ENCODE data around the gene F8. TPM values are rescaled to one million over a fixed set of nuclear protein-coding genes. Genes with fewer than 3 reads are reported as not detected.

F8 gene
- total and polyA plus RNA-seq, 2 donors from 2014 or later: 15.1 to 41.3 TPM

DNA sequence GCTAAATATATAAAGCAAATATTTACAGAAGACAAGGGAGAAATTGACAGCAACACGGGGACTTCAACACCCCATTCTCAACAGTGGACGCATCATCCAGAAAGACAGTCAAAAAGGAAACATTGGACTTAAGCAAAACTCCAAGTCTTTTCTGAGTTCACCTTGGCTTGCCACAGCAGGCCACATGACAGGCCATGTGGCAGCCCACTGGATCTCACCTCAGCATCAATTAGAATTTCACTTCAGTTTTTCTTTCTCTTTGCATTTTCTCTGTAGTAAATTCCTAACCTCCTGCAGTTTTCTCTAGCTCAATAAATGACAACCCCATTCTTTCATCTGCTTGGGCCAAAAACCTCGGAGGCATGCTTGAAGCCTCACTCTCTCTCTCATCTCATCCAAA, 200.5 kb downstream of the F8 start:
- H3K27ac ChIP-seq (ENCODE audit: low read depth in 2 of 2, low read length in 2 of 2): no peak overlapping the region
- H3K4me3 ChIP-seq (ENCODE audit: low read length in 3 of 3): no peak overlapping the region
- H3K27me3 ChIP-seq (ENCODE audit: control insufficient read depth, insufficient read depth, low read length): no peaks in the 10 kb centered on the region
- DNase-seq: no peak
- intact Hi-C loops (cut with DNase I): no loop called here
- no peaks in the 10 kb centered on the region for H3K4me1 ChIP-seq (ENCODE audit: control insufficient read depth in 2 of 3, insufficient read depth in 2 of 3, low read depth in 1 of 3, low read length in 3 of 3)
- TF ChIP-seq, protein P1, sequence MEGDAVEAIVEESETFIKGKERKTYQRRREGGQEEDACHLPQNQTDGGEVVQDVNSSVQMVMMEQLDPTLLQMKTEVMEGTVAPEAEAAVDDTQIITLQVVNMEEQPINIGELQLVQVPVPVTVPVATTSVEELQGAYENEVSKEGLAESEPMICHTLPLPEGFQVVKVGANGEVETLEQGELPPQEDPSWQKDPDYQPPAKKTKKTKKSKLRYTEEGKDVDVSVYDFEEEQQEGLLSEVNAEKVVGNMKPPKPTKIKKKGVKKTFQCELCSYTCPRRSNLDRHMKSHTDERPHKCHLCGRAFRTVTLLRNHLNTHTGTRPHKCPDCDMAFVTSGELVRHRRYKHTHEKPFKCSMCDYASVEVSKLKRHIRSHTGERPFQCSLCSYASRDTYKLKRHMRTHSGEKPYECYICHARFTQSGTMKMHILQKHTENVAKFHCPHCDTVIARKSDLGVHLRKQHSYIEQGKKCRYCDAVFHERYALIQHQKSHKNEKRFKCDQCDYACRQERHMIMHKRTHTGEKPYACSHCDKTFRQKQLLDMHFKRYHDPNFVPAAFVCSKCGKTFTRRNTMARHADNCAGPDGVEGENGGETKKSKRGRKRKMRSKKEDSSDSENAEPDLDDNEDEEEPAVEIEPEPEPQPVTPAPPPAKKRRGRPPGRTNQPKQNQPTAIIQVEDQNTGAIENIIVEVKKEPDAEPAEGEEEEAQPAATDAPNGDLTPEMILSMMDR (IDR thresholded peaks at IDR 0.05; ENCODE audit: borderline replicate concordance, extremely low read depth, insufficient read depth): no peak
- no peaks in the 10 kb centered on the region for H3K36me3 ChIP-seq (ENCODE audit: control insufficient read depth in 2 of 3, insufficient read depth in 3 of 3, low read length in 3 of 3)
- no peak overlapping the region for H3K9ac ChIP-seq (ENCODE audit: low read length in 3 of 3)
- no peak for FAIRE-seq
- no peaks in the 10 kb centered on the region for H3K9me3 ChIP-seq (ENCODE audit: control insufficient read depth in 2 of 3, insufficient read depth in 1 of 3, low read length in 3 of 3)

- intact Hi-C loops (cut with DNase I): no loop called here
- Histone ChIP-seq H3K4me3 (ENCODE audit: low read length in 3 of 3) (no peak overlapping the region), H3K4me1 (ENCODE audit: control insufficient read depth in 2 of 3, insufficient read depth in 2 of 3, low read depth in 1 of 3, low read length in 3 of 3) (no peaks in the 10 kb centered on the region), H3K9me3 (ENCODE audit: control insufficient read depth in 2 of 3, insufficient read depth in 1 of 3, low read length in 3 of 3) (no peaks in the 10 kb centered on the region), H3K9ac (ENCODE audit: low read length in 3 of 3) (no peak overlapping the region), H3K36me3 (ENCODE audit: control insufficient read depth in 2 of 3, insufficient read depth in 3 of 3, low read length in 3 of 3) (no peaks in the 10 kb centered on the region), H3K27ac (ENCODE audit: low read depth in 2 of 2, low read length in 2 of 2) (no peak overlapping the region), H3K27me3 (ENCODE audit: control insufficient read depth, insufficient read depth, low read length) (no peaks in the 10 kb centered on the region)
- DNase-seq (no peak), FAIRE-seq (no peak)
- TF ChIP-seq, protein P1 (IDR thresholded peaks at IDR 0.05; ENCODE audit: borderline replicate concordance, extremely low read depth, insufficient read depth): no peak
Observed at GRCh38 chrX:154821523-154821922, 201.0 kb downstream of the F8 start.

GRCh38 chrX:154819771-154820341, 202.7 kb downstream of the F8 start:
- H3K27me3 ChIP-seq (ENCODE audit: control insufficient read depth, insufficient read depth, low read length): no peaks in the 10 kb centered on the region
- FAIRE-seq (no peak), DNase-seq (no peak)
- no peaks in the 10 kb centered on the region for H3K9me3 ChIP-seq (ENCODE audit: control insufficient read depth in 2 of 3, insufficient read depth in 1 of 3, low read length in 3 of 3)
- H3K36me3 ChIP-seq (ENCODE audit: control insufficient read depth in 2 of 3, insufficient read depth in 3 of 3, low read length in 3 of 3): no peaks in the 10 kb centered on the region
- intact Hi-C loops (cut with DNase I): no loop called here
- TF ChIP-seq, protein P1 (IDR thresholded peaks at IDR 0.05; ENCODE audit: borderline replicate concordance, extremely low read depth, insufficient read depth): no peak
- H3K27ac ChIP-seq (ENCODE audit: low read depth in 2 of 2, low read length in 2 of 2): no peak overlapping the region
- no peak overlapping the region for H3K4me3 ChIP-seq (ENCODE audit: low read length in 3 of 3)
- no peaks in the 10 kb centered on the region for H3K4me1 ChIP-seq (ENCODE audit: control insufficient read depth in 2 of 3, insufficient read depth in 2 of 3, low read depth in 1 of 3, low read length in 3 of 3)
- H3K9ac ChIP-seq (ENCODE audit: low read length in 3 of 3): no peak overlapping the region

All from kidney (tissue), 14 donors.